ENCODE measurements around the gene ITIH3.

DNA sequence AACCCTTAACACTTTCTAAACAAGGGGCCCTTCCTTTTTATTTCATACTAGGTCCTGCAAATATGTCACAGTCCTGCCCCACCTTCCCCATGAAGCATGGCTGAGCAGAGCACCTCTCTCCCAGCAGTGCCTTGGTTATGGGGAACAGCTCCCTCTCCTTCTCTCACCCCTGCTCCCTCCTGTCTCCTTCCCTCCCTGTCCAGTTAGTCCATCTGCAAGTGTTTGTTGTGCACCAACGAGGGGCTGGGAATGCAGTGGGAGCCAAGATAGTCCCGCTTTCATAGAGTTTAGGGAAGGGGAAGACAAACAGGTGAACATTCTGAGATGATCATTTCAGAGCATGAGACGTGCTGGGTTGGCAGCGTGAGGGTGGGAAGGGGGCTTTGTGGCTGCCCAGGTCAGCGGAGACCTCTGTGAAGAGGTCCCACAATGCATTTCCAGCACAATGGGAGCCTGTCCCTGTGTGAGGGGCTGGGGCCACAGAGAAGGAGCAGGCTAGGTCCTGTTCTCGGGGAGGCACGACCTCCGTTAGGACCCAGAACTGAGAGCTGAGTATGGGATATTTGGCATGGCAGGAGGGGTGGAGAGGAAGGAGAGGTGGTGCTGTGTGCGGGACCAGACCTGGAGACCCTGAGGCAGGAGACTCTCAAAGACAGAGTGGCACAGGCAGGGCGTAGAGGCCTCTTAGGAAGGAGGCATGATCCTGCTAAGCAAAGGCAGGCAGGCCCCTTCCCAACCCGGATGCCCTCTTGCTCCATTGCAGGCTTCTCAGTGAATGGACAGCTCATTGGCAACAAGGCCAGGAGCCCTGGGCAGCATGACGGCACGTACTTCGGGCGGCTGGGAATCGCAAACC, 5.5 kb upstream of the ITIH3 start:
- TF ChIP-seq CTCF (IDR thresholded peaks at IDR 0.05) (no peak), POLR2AphosphoS5 (IDR thresholded peaks at IDR 0.05; ENCODE audit: low read depth, low read length) (no peak), REST (IDR thresholded peaks at IDR 0.05; ENCODE audit: insufficient read depth in 1 of 2, low read depth in 2 of 2, low read length in 1 of 2) (no peak)
